ENCODE results near the gene RPH3AL. TPM values are rescaled to one million over a fixed set of nuclear protein-coding genes. Genes with fewer than 3 reads are reported as not detected.

RPH3AL gene
- total and polyA plus RNA-seq, 2 of the 8 experiments (the other 6 are each of a cell fraction or from before 2014, with no cell fraction given): 5.6 to 5.8 TPM

DNA sequence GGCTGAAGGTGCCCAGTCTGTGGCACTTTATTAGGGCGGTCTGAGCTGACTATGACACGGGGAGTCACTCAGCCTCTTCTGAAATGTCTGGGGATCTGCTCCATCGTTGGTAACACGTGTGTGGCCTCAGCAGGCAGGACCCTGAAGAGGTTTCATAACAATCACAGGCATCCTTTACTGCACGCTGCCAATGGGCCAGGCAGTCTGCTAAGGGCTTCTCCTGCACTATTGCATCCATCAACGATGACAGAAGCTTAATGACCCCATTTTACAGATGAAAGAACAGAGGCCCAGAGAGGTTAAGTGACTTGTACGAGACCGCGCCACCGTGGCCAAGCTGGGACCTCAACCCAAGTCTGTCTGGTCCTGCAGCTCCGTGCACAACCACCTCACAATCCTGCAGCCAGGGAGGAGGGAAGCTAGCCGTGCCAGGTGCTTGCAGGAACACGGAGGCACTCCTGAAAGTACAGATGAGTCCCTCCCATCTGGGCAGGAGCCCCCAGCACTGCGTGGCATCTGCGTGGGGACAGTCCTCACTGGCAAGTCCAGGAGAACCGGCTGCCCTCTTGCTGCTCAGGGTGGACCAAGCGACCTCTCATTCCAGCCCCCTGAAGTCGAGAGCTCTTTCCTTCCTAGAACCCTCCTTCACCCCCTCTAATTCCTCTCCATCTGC is 40.0 kb downstream of the RPH3AL start:
- Histone ChIP-seq H3K4ac (replicated peaks; ENCODE audit: insufficient read length, low read depth, low read length) (no peak overlapping the region), H3K18ac (ENCODE audit: extremely low read depth, low read length) (no peak overlapping the region), H2BK12ac (ENCODE audit: low read depth, low read length) (no peak overlapping the region), H3K23me2 (ENCODE audit: low read depth, low read length) (no peaks in the 10 kb centered on the region), H2AFZ (ENCODE audit: low read length) (no peak overlapping the region), H2BK15ac (ENCODE audit: low read length) (no peak overlapping the region), H4K5ac (ENCODE audit: insufficient read length, low read depth, low read length) (no peak overlapping the region), H3K4me1 (replicated peaks in 1 of 4; ENCODE audit: control insufficient read depth in 3 of 4, insufficient read depth in 4 of 4, low read length in 3 of 4) (peaks cover 4 to 20% (median 15%) of the 10 kb centered on the region in 4 experiments), H3K9me3 (ENCODE audit: insufficient read depth in 2 of 2, low read depth in 1 of 2, low read length in 1 of 2) (no peaks in the 10 kb centered on the region), H2AK5ac (ENCODE audit: low read depth, low read length) (no peak overlapping the region), H3K27me3 (replicated peaks in 1 of 4; ENCODE audit: control insufficient read depth in 3 of 4, extremely low read depth in 1 of 4, insufficient read depth in 3 of 4, low read length in 3 of 4) (no peaks in the 10 kb centered on the region), H3K79me1 (ENCODE audit: low read depth, low read length) (no peaks in the 10 kb centered on the region), H3K14ac (ENCODE audit: insufficient read length) (no peak overlapping the region), H3K27ac (ENCODE audit: low read depth, low read length) (no peak overlapping the region), H3K9ac (replicated peaks in 1 of 4; ENCODE audit: extremely low read depth in 1 of 4, low read depth in 3 of 4, low read length in 3 of 4) (no peak overlapping the region), H3K4me3 (ENCODE audit: extremely low read depth in 1 of 4, insufficient read depth in 2 of 4, low read depth in 3 of 4, low read length in 4 of 4) (no peak overlapping the region), H4K8ac (ENCODE audit: extremely low read depth, insufficient read depth, low read length) (no peak overlapping the region), H2BK120ac (replicated peaks; ENCODE audit: low read depth, low read length) (no peak overlapping the region), H2BK20ac (ENCODE audit: low read length) (no peak overlapping the region), H3K56ac (replicated peaks; ENCODE audit: insufficient read length, low read depth, low read length) (no peak overlapping the region), H3K79me2 (ENCODE audit: control insufficient read depth in 1 of 2, insufficient read depth in 2 of 2, low read length in 2 of 2) (no peaks in the 10 kb centered on the region), H3K36me3 (ENCODE audit: control insufficient read depth in 2 of 4, insufficient read depth in 4 of 4, low read length in 3 of 4) (no peaks in the 10 kb centered on the region), H4K91ac (replicated peaks; ENCODE audit: insufficient read length, low read length) (no peak overlapping the region), H2BK5ac (ENCODE audit: low read depth, low read length) (no peak overlapping the region), H3K4me2 (ENCODE audit: insufficient read depth in 1 of 2, low read depth in 2 of 2, low read length in 2 of 2) (no peak overlapping the region), H3K23ac (ENCODE audit: insufficient read length) (no peak overlapping the region), H4K20me1 (replicated peaks in 1 of 2; ENCODE audit: control insufficient read depth in 1 of 2, insufficient read depth in 2 of 2, low read length in 2 of 2) (no peaks in the 10 kb centered on the region)
- DNase-seq (ENCODE audit: low read depth in 1 of 2, low spot score in 2 of 2) (no peak), FAIRE-seq (no peak)
- POLR2A ChIA-PET (ENCODE audit: partially characterized antibody): interaction anchor here (0.9 to 1.8 kb wide), 3 partner anchors 10 to 64 kb away, joined by 3 to 4 read pairs (median 4); no protein-coding TSS in a partner anchor
- 91% methylated on average over 17 of the region's 18 CpGs; no CpG with 5 or more reads in 1 of the 2 experiments for WGBS, 2 experiments (ENCODE audit: extremely low coverage in 1 of 2, insufficient coverage in 1 of 2, insufficient read length in 1 of 2, insufficient replicate concordance in 2 of 2, low coverage in 1 of 2, low lambda C conversion rate in 2 of 2, missing lambda C conversion rate in 1 of 2)
- CTCF ChIA-PET (ENCODE audit: partially characterized antibody): interaction anchor here (0.7 to 1.6 kb wide), 9 partner anchors 14 to 163 kb away, joined by 3 to 5 read pairs (median 3); no protein-coding TSS in a partner anchor
- TF ChIP-seq POLR2A (IDR thresholded peaks at IDR 0.05; ENCODE audit: control extremely low read depth in 1 of 2, low read depth in 2 of 2, low read length in 2 of 2) (no peak), PHF8 (conservative IDR thresholded peaks at IDR 0.05; ENCODE audit: low read depth, low read length) (no peak), CHD2 (IDR thresholded peaks at IDR 0.05; ENCODE audit: low read length) (no peak), CHD1 (IDR thresholded peaks at IDR 0.05; ENCODE audit: low read depth, low read length) (no peak), NRF1 (IDR thresholded peaks at IDR 0.05; ENCODE audit: low read depth, low read length) (no peak), SP2 (IDR thresholded peaks at IDR 0.05; ENCODE audit: low read length) (no peak), HDAC6 (IDR thresholded peaks at IDR 0.05; ENCODE audit: low read depth, low read length) (no peak), GTF2F1 (IDR thresholded peaks at IDR 0.05; ENCODE audit: borderline replicate concordance, low read depth, low read length) (no peak), MAX (IDR thresholded peaks at IDR 0.05) (no peak)

Measured in H1 (cell line).